ENCODE data around the gene HDAC4.

The HDAC4 gene

DNA sequence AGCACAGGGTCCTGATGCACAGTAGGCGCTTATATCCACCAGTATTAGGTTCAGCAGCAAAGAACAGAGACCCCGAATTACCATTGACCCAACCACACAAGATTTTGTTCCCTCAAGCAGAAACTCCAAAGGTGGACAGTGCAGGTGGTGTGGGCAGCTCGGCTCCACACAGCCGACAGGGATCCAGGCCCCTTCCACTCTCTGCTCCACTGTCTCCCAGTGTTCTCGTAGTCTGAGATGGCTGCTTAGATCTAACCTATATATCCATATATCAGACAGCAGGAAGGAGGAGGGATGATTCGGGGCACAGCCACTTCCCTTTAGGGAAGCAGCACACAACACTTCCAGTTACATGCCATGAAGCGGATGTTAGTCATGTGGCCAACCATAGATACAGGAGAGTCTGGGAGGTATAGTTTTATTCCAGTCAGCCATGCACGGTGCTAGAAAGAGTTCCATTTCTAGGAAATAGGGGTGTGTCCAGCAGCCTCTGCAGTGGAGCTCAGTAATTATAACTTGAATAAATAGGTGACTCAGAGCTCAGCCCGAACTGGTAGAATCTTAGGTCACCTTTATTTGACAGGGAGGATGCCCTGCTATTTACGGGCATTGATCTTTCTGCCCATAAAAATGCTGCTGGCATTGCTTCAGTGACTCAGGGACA lies 394.1 kb downstream of the HDAC4 start:
- TF ChIP-seq, protein P1, sequence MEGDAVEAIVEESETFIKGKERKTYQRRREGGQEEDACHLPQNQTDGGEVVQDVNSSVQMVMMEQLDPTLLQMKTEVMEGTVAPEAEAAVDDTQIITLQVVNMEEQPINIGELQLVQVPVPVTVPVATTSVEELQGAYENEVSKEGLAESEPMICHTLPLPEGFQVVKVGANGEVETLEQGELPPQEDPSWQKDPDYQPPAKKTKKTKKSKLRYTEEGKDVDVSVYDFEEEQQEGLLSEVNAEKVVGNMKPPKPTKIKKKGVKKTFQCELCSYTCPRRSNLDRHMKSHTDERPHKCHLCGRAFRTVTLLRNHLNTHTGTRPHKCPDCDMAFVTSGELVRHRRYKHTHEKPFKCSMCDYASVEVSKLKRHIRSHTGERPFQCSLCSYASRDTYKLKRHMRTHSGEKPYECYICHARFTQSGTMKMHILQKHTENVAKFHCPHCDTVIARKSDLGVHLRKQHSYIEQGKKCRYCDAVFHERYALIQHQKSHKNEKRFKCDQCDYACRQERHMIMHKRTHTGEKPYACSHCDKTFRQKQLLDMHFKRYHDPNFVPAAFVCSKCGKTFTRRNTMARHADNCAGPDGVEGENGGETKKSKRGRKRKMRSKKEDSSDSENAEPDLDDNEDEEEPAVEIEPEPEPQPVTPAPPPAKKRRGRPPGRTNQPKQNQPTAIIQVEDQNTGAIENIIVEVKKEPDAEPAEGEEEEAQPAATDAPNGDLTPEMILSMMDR (conservative IDR thresholded peaks at IDR 0.05; ENCODE audit: low read length) = no peak
- TF ChIP-seq EZH2phosphoT487 (IDR thresholded peaks at IDR 0.05; ENCODE audit: borderline replicate concordance) = no peak
- H3K9me2 ChIP-seq (replicated peaks; ENCODE audit: low read depth, low read length) = no peaks in the 10 kb centered on the region
- H3K36me3 ChIP-seq (ENCODE audit: insufficient read depth, low read length) = no peaks in the 10 kb centered on the region
- peaks cover 11% of the 10 kb centered on the region; the same call in 1 of the 2 replicates for H3K9me3 ChIP-seq (ENCODE audit: insufficient read depth, low read depth, low read length)
- H2AFZ ChIP-seq (ENCODE audit: low read length) = no peak overlapping the region
- no peak overlapping the region for H3K9ac ChIP-seq (ENCODE audit: low read depth, low read length, poor library complexity, severe bottlenecking)
- H4K20me1 ChIP-seq (ENCODE audit: insufficient read depth, low read length, poor library complexity, severe bottlenecking) = no peaks in the 10 kb centered on the region
- H3K4me1 ChIP-seq (ENCODE audit: insufficient read depth, low read length, poor library complexity, severe bottlenecking) = no peaks in the 10 kb centered on the region
- no peaks in the 10 kb centered on the region for H3K27me3 ChIP-seq (ENCODE audit: insufficient read depth, low read length, poor library complexity, severe bottlenecking)
- no peak overlapping the region for H3K4me3 ChIP-seq (ENCODE audit: low read length, poor library complexity, severe bottlenecking)
- H3K4me2 ChIP-seq (ENCODE audit: low read depth, low read length, poor library complexity, severe bottlenecking) = no peak overlapping the region
- no peaks in the 10 kb centered on the region for H3F3A ChIP-seq (ENCODE audit: low read depth)
- no peaks in the 10 kb centered on the region for H3K79me2 ChIP-seq (ENCODE audit: insufficient read depth, low read length)

DNA sequence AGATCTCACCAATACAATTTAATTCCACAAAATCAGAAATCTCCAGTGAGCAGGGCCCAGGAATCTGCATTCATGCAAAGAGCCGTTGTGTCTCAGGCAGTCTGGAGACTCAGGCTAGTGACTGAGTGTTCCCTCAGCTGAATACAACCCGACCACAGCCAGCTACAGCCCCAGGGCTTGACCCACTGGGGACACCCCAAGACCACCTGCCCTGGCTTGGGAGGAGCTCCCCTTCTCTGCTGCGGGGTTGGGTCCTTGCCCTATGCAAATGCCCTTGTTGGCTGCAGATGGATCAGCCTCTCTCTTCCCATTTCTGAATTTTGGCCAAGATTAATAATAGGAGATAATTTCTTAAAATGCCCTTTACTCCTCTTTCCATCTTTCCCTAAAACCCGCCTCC lies 395.2 kb downstream of the HDAC4 start:
- no peaks in the 10 kb centered on the region for H3K9me2 ChIP-seq (replicated peaks; ENCODE audit: low read depth, low read length)
- H3K9me3 ChIP-seq (ENCODE audit: insufficient read depth, low read depth, low read length) = peaks cover 11% of the 10 kb centered on the region; the same call in 1 of the 2 replicates
- TF ChIP-seq, protein P1 (conservative IDR thresholded peaks at IDR 0.05; ENCODE audit: low read length) = no peak
- H3K4me2 ChIP-seq (ENCODE audit: low read depth, low read length, poor library complexity, severe bottlenecking) = no peak overlapping the region
- H3K4me1 ChIP-seq (ENCODE audit: insufficient read depth, low read length, poor library complexity, severe bottlenecking) = no peaks in the 10 kb centered on the region
- no peaks in the 10 kb centered on the region for H4K20me1 ChIP-seq (ENCODE audit: insufficient read depth, low read length, poor library complexity, severe bottlenecking)
- no peaks in the 10 kb centered on the region for H3K79me2 ChIP-seq (ENCODE audit: insufficient read depth, low read length)
- H2AFZ ChIP-seq (ENCODE audit: low read length) = no peak overlapping the region
- H3K9ac ChIP-seq (ENCODE audit: low read depth, low read length, poor library complexity, severe bottlenecking) = no peak overlapping the region
- H3K36me3 ChIP-seq (ENCODE audit: insufficient read depth, low read length) = no peaks in the 10 kb centered on the region
- no peak overlapping the region for H3K4me3 ChIP-seq (ENCODE audit: low read length, poor library complexity, severe bottlenecking)
- H3F3A ChIP-seq (ENCODE audit: low read depth) = no peaks in the 10 kb centered on the region
- no peaks in the 10 kb centered on the region for H3K27me3 ChIP-seq (ENCODE audit: insufficient read depth, low read length, poor library complexity, severe bottlenecking)

DNA sequence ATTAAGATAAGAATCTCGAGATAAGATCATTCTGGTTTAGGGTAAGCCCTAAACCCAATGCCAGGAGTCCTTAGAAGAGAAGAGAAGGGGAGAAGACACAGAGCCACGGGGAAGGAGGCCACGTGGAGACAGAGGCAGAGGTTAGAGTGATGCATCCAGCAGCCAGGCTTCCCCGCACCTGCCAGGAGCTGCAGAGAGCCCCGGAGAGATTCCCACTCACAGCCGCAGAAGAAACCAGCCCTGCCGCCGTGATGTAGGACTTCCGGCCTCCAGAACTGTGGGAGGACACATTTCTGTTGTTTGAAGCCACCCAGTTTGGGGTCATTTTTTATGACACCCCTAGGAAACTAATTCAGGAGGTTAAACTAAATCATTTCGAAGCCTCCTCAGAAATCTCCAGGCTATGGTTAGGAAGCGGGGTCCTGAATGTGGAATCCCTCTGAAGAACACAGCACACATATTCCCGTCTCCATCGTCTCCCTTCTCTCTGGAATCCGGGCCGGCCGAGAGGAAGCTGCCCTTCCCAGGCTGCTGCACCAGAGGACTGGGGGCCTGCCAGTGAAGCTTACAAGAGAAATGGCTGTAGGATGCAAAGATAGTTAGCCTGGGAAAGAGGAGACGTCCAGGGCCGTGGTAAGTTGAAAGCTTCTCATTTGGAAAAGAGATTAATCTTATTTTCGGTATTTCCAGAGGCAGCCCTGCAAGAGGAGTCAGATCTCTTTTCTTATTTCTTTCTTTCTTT lies 396.4 kb downstream of the HDAC4 start:
- H3K27me3 ChIP-seq (ENCODE audit: insufficient read depth, low read length, poor library complexity, severe bottlenecking) = no peaks in the 10 kb centered on the region
- H3K4me1 ChIP-seq (ENCODE audit: insufficient read depth, low read length, poor library complexity, severe bottlenecking) = no peaks in the 10 kb centered on the region
- no peaks in the 10 kb centered on the region for H4K20me1 ChIP-seq (ENCODE audit: insufficient read depth, low read length, poor library complexity, severe bottlenecking)
- H3K79me2 ChIP-seq (ENCODE audit: insufficient read depth, low read length) = no peaks in the 10 kb centered on the region
- no peaks in the 10 kb centered on the region for H3K36me3 ChIP-seq (ENCODE audit: insufficient read depth, low read length)
- no peak overlapping the region for H3K4me2 ChIP-seq (ENCODE audit: low read depth, low read length, poor library complexity, severe bottlenecking)
- no peak overlapping the region for H2AFZ ChIP-seq (ENCODE audit: low read length)
- no peaks in the 10 kb centered on the region for H3K9me2 ChIP-seq (replicated peaks; ENCODE audit: low read depth, low read length)
- peaks cover 12% of the 10 kb centered on the region; the same call in 1 of the 2 replicates for H3K9me3 ChIP-seq (ENCODE audit: insufficient read depth, low read depth, low read length)
- TF ChIP-seq, protein P1 (conservative IDR thresholded peaks at IDR 0.05; ENCODE audit: low read length) = no peak
- no peak for TF ChIP-seq EZH2phosphoT487 (IDR thresholded peaks at IDR 0.05; ENCODE audit: borderline replicate concordance)
- no peaks in the 10 kb centered on the region for H3F3A ChIP-seq (ENCODE audit: low read depth)
- no peak overlapping the region for H3K4me3 ChIP-seq (ENCODE audit: low read length, poor library complexity, severe bottlenecking)
- no peak overlapping the region for H3K9ac ChIP-seq (ENCODE audit: low read depth, low read length, poor library complexity, severe bottlenecking)

Data from Loucy (cell line).